HepG2 (cell line): ENCODE results near the gene NDUFAF3. TPM values are rescaled to one million over a fixed set of nuclear protein-coding genes. Genes with fewer than 3 reads are reported as not detected.
A peak's percentile ranks its signal among the peaks of the same experiment; 100 is the strongest.

ENCODE experiments used
- ELF1 ChIP-seq: sonication (generic); formaldehyde crosslinking; IDR thresholded peaks from 2 replicates; pipeline ENCODE4 v1.4.0; 2020; ENCODE audit warnings: missing genetic modification reagents
- GABPB1 ChIP-seq: IDR thresholded peaks from 2 replicates; pipeline ENCODE4 v1.6.1; 2016; ENCODE audit warnings: mild to moderate bottlenecking, missing genetic modification reagents, moderate library complexity, missing compliant biosample characterization
- HOXA9 ChIP-seq: sonication (generic); formaldehyde crosslinking; IDR thresholded peaks from 2 replicates; pipeline ENCODE4 v1.8.1; 2022; ENCODE audit warnings: missing genetic modification reagents, mild to moderate bottlenecking, moderate library complexity, borderline replicate concordance
- MXI1 ChIP-seq: IDR thresholded peaks from 3 replicates; pipeline ENCODE4 v1.6.1; 2012; ENCODE audit warnings: low read depth, low read length, inconsistent platforms, borderline replicate concordance
- NR2C2 ChIP-seq: sonication (generic); formaldehyde crosslinking; IDR thresholded peaks from 2 replicates; pipeline ENCODE4 v1.4.0; 2020; ENCODE audit warnings: missing genetic modification reagents, mild to moderate bottlenecking, moderate library complexity, borderline replicate concordance
- SAFB2 ChIP-seq: sonication (generic); formaldehyde crosslinking; IDR thresholded peaks from 2 replicates; pipeline ENCODE4 v1.5.1; 2020; ENCODE audit warnings: missing genetic modification reagents, low read depth, mild to moderate bottlenecking, borderline replicate concordance
- TCF12 ChIP-seq, 2 experiments: fragments of 450-650 bp in 1 of 2; sonication (generic) in 1 of 2; formaldehyde crosslinking in 1 of 2; IDR thresholded peaks; 2 replicates each; pipeline versions ENCODE4 v1.6.1 to v1.8.0; 2017 to 2022; ENCODE audit warnings: antibody characterized with exemption in 1 of 2, mild to moderate bottlenecking in 1 of 2, missing genetic modification reagents in 1 of 2, moderate library complexity in 1 of 2
- THAP11 ChIP-seq: IDR thresholded peaks from 2 replicates; pipeline ENCODE4 v1.6.1; 2016; ENCODE audit warnings: missing biosample characterization, missing genetic modification reagents
- ZNF558 ChIP-seq: sonication (generic); formaldehyde crosslinking; IDR thresholded peaks from 2 replicates; pipeline ENCODE4 v1.9.0; 2022; ENCODE audit warnings: mild to moderate bottlenecking, missing genetic modification reagents, borderline replicate concordance
- ZSCAN21 ChIP-seq: sonication (generic); formaldehyde crosslinking; IDR thresholded peaks from 2 replicates; pipeline ENCODE4 v1.8.0; 2022; ENCODE audit warnings: mild to moderate bottlenecking, missing genetic modification reagents, moderate library complexity, borderline replicate concordance
- ZSCAN31 ChIP-seq: sonication (generic); formaldehyde crosslinking; IDR thresholded peaks from 2 replicates; pipeline ENCODE4 v1.5.0; 2020; ENCODE audit warnings: low read depth, mild to moderate bottlenecking, missing genetic modification reagents
- polyA plus RNA-seq, 8 experiments: library from polyadenylated mRNA; depleted of rRNA in 3 of 8; stranded (reverse) in 7 of 8; unstranded in 1 of 8; fragments of >200 nt; fragmentation: Illumina TruSeq in 4 of 8; extraction: Trizol in 4 of 8; gene quantifications; 2 replicates each; pipeline versions ENCODE4 v1.2.1 to v1.2.3, GENCODE V29; 2011 to 2016; ENCODE audit warnings: low read depth in 4 of 8, missing spikeins in 1 of 8, mixed read lengths in 1 of 8; ENCODE audit not compliant: insufficient read depth in 1 of 8
- total RNA-seq, 5 experiments: library from RNA; depleted of rRNA; stranded (reverse); fragments of >200 nt; fragmentation: Illumina TruSeq; extraction: Trizol; gene quantifications; 2 replicates each; pipeline ENCODE4 v1.2.3, GENCODE V29; 2016; ENCODE audit warnings: low read depth in 1 of 5
- TF ChIP-seq, protein P1 (sequence below): sonication (generic); formaldehyde crosslinking; IDR thresholded peaks from 2 replicates; pipeline ENCODE4 v1.8.0; 2022; ENCODE audit warnings: mild to moderate bottlenecking, missing genetic modification reagents
- TF ChIP-seq, protein P2 (sequence below): sonication (generic); formaldehyde crosslinking; IDR thresholded peaks from 2 replicates; pipeline ENCODE4 v1.5.0; 2020; ENCODE audit warnings: mild to moderate bottlenecking, missing genetic modification reagents

NDUFAF3 gene
- total and polyA plus RNA-seq, 2 of the 13 experiments (the other 11 are each of a cell fraction or from before 2014, with no cell fraction given), result 39.0 to 50.0 TPM

DNA sequence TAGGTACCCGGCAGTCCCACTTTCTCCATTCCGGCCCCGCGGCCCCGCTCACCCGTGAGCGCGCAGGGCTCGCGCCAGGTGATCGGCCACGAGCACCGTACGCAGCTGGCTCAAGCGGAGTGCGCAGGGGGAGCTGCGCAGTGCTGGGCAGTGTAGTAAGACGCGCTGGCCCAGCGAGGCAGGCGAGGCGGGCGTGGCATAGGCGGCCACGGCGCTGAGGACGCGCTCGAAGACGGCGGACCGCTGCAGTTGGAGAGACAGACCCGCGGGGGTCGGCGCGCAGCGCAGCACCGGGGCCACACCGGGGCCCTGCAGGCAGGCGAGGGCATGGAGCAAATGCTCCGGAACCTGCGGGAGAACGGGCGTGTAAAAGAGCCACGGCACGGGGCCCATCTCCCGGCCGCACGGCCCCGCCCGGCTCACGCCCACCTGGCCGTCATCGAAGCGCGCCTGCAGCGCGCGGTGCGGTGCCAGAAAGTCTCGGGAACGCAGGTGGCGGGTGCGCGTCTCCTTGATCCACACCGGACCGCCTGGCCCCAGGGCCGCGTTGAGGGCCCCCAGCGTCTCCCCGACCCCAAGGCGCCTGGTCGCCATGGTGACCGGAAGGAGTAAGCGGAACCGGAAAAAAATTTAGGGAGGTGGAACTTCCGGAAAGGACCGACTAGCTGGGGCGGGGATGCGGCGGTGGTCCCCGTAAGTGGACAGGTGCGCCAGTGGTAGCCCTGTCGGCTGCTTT is 3.8 kb upstream of the NDUFAF3 start, which contains the start of gene DALRD3 (continued):
- TF ChIP-seq, protein P1, sequence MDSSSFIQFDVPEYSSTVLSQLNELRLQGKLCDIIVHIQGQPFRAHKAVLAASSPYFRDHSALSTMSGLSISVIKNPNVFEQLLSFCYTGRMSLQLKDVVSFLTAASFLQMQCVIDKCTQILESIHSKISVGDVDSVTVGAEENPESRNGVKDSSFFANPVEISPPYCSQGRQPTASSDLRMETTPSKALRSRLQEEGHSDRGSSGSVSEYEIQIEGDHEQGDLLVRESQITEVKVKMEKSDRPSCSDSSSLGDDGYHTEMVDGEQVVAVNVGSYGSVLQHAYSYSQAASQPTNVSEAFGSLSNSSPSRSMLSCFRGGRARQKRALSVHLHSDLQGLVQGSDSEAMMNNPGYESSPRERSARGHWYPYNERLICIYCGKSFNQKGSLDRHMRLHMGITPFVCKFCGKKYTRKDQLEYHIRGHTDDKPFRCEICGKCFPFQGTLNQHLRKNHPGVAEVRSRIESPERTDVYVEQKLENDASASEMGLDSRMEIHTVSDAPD (CRISPR knock-in tag), result no peak; the same call in 1 of the 2 replicates
- TF ChIP-seq ZSCAN21 (CRISPR knock-in tag) (peak; percentile 61; the same call in 1 of the 2 replicates), SAFB2 (CRISPR knock-in tag) (peak; percentile 100), ELF1 (CRISPR knock-in tag) (peak; percentile 81), HOXA9 (CRISPR knock-in tag) (no peak; the same call in 1 of the 2 replicates), ZSCAN31 (CRISPR knock-in tag) (peak; percentile 93; the same call in 1 of the 2 replicates), GABPB1 (peak; percentile 95), TCF12 (IDR thresholded peaks at IDR 0.05) (no peak), TCF12 (CRISPR knock-in tag; IDR thresholded peaks at IDR 0.05) (peak; percentile 29; the same call in 1 of the 2 replicates), THAP11 (peak; percentile 63; the same call in 1 of the 2 replicates), NR2C2 (CRISPR knock-in tag) (peak; percentile 70; the same call in 1 of the 2 replicates), ZNF558 (CRISPR knock-in tag) (peak; percentile 82; the same call in 1 of the 2 replicates), MXI1 (peak; percentile 65; the same call in 2 of the 3 replicates)
- TF ChIP-seq, protein P2, sequence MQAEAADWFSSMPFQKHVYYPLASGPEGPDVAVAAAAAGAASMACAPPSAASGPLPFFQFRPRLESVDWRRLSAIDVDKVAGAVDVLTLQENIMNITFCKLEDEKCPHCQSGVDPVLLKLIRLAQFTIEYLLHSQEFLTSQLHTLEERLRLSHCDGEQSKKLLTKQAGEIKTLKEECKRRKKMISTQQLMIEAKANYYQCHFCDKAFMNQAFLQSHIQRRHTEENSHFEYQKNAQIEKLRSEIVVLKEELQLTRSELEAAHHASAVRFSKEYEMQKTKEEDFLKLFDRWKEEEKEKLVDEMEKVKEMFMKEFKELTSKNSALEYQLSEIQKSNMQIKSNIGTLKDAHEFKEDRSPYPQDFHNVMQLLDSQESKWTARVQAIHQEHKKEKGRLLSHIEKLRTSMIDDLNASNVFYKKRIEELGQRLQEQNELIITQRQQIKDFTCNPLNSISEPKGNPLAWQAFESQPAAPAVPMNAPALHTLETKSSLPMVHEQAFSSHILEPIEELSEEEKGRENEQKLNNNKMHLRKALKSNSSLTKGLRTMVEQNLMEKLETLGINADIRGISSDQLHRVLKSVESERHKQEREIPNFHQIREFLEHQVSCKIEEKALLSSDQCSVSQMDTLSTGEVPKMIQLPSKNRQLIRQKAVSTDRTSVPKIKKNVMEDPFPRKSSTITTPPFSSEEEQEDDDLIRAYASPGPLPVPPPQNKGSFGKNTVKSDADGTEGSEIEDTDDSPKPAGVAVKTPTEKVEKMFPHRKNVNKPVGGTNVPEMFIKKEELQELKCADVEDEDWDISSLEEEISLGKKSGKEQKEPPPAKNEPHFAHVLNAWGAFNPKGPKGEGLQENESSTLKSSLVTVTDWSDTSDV, result 0 out of 2 replicates have a peak, but pooled peaks have one; percentile 4
